AG09309 (cell line): ENCODE results near the gene ARHGEF25.
A peak's percentile ranks its signal among the peaks of the same experiment; 100 is the strongest.

ENCODE experiments used
- DNase-seq: peaks from one replicate; pipeline ENCODE4 v3.0.0-alpha.2; 2010; ENCODE audit warnings: low read depth
- H3K4me3 ChIP-seq: 2 replicates; pipeline ENCODE4 v1.5.1; 2011; ENCODE audit warnings: mild to moderate bottlenecking, low read depth, low read length, moderate library complexity; ENCODE audit not compliant: control insufficient read depth
- CTCF ChIP-seq: IDR thresholded peaks from 2 replicates; pipeline ENCODE4 v1.5.1; 2011; ENCODE audit warnings: mild to moderate bottlenecking, low read depth, low read length, inconsistent platforms; ENCODE audit not compliant: insufficient read depth, control insufficient read depth; ENCODE audit errors: missing control alignments

The ARHGEF25 gene

GRCh38 chr12:57627501-57628279 lies 16.5 kb downstream of the ARHGEF25 start:
- TF ChIP-seq CTCF, result no peak
- no peak for DNase-seq
- H3K4me3 ChIP-seq, result no peak overlapping the region

- no peak overlapping the region for H3K4me3 ChIP-seq
- no peak for DNase-seq
- TF ChIP-seq CTCF, result no peak
Measured at GRCh38 chr12:57628280-57629191, 17.3 kb downstream of the ARHGEF25 start.

- no peak for DNase-seq
- H3K4me3 ChIP-seq, result no peak overlapping the region
- no peak for TF ChIP-seq CTCF
Measured at GRCh38 chr12:57629897-57630471, 18.7 kb downstream of the ARHGEF25 start.

GRCh38 chr12:57630891-57631433 lies 19.7 kb downstream of the ARHGEF25 start:
- no peak overlapping the region for H3K4me3 ChIP-seq
- DNase-seq, result no peak
- TF ChIP-seq CTCF, result no peak

- TF ChIP-seq CTCF, result no peak
- H3K4me3 ChIP-seq, result peak overlapping the region; percentile 59
- no peak for DNase-seq
Measured at GRCh38 chr12:57631566-57632072, 20.4 kb downstream of the ARHGEF25 start.
